ENCODE results near the gene PLPP7. TPM values are rescaled to one million over a fixed set of nuclear protein-coding genes. Genes with fewer than 3 reads are reported as not detected.

The PLPP7 gene
- total RNA-seq, 1 donor from 2014 or later, result 5.4 TPM

GRCh38 chr9:131298341-131298740, 8.8 kb downstream of the PLPP7 start:
- Mint-ChIP-seq H3K27me3 (ENCODE audit: insufficient read depth, low read depth) (peaks cover 14% of the 10 kb centered on the region), H3K9me3 (no peaks in the 10 kb centered on the region), H3K4me3 (no peak overlapping the region), H3K4me1 (no peaks in the 10 kb centered on the region), H3K27ac (peak overlapping the region; percentile 21), H3K36me3 (no peaks in the 10 kb centered on the region)
- Histone ChIP-seq H3K27ac (no peak overlapping the region), H3F3A (ENCODE audit: low read depth) (no peaks in the 10 kb centered on the region), H3K9ac (no peak overlapping the region), H2AFZ (replicated peaks) (no peak overlapping the region), H3K4me3 (no peak overlapping the region), H3K79me2 (ENCODE audit: low read depth) (no peaks in the 10 kb centered on the region), H3K36me3 (no peaks in the 10 kb centered on the region), H3K4me2 (no peak overlapping the region), H3K9me3 (ENCODE audit: low read depth) (no peaks in the 10 kb centered on the region), H3K27me3 (no peaks in the 10 kb centered on the region), H4K20me1 (ENCODE audit: low read depth) (no peaks in the 10 kb centered on the region), H3K4me1 (no peaks in the 10 kb centered on the region)
- TF ChIP-seq EZH2 (IDR thresholded peaks at IDR 0.05) (no peak), EZH2phosphoT487 (IDR thresholded peaks at IDR 0.05) (no peak)
- TF ChIP-seq, protein P1, sequence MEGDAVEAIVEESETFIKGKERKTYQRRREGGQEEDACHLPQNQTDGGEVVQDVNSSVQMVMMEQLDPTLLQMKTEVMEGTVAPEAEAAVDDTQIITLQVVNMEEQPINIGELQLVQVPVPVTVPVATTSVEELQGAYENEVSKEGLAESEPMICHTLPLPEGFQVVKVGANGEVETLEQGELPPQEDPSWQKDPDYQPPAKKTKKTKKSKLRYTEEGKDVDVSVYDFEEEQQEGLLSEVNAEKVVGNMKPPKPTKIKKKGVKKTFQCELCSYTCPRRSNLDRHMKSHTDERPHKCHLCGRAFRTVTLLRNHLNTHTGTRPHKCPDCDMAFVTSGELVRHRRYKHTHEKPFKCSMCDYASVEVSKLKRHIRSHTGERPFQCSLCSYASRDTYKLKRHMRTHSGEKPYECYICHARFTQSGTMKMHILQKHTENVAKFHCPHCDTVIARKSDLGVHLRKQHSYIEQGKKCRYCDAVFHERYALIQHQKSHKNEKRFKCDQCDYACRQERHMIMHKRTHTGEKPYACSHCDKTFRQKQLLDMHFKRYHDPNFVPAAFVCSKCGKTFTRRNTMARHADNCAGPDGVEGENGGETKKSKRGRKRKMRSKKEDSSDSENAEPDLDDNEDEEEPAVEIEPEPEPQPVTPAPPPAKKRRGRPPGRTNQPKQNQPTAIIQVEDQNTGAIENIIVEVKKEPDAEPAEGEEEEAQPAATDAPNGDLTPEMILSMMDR (IDR thresholded peaks at IDR 0.05), result no peak
- DNase-seq (ENCODE audit: low spot score), result no peak

GRCh38 chr9:131298816-131299215, 9.3 kb downstream of the PLPP7 start:
- H3K36me3 ChIP-seq, result no peaks in the 10 kb centered on the region
- Mint-ChIP-seq H3K4me3 (no peak overlapping the region), H3K27ac (no peak overlapping the region), H3K36me3 (no peaks in the 10 kb centered on the region), H3K4me1 (no peaks in the 10 kb centered on the region), H3K27me3 (ENCODE audit: insufficient read depth, low read depth) (peaks cover 14% of the 10 kb centered on the region), H3K9me3 (no peaks in the 10 kb centered on the region)
- no peak overlapping the region for H3K4me2 ChIP-seq
- H4K20me1 ChIP-seq (ENCODE audit: low read depth), result no peaks in the 10 kb centered on the region
- H2AFZ ChIP-seq (replicated peaks), result no peak overlapping the region
- no peaks in the 10 kb centered on the region for H3F3A ChIP-seq (ENCODE audit: low read depth)
- H3K9ac ChIP-seq, result no peak overlapping the region
- H3K27me3 ChIP-seq, result no peaks in the 10 kb centered on the region
- no peaks in the 10 kb centered on the region for H3K79me2 ChIP-seq (ENCODE audit: low read depth)
- no peak overlapping the region for H3K4me3 ChIP-seq
- H3K9me3 ChIP-seq (ENCODE audit: low read depth), result no peaks in the 10 kb centered on the region
- no peak for DNase-seq (ENCODE audit: low spot score)
- H3K4me1 ChIP-seq, result no peaks in the 10 kb centered on the region
- H3K27ac ChIP-seq, result no peak overlapping the region
- no peak for TF ChIP-seq EZH2phosphoT487 (IDR thresholded peaks at IDR 0.05)
- TF ChIP-seq, protein P1 (IDR thresholded peaks at IDR 0.05), result no peak
- TF ChIP-seq EZH2 (IDR thresholded peaks at IDR 0.05), result no peak

GRCh38 chr9:131299346-131299960, 9.9 kb downstream of the PLPP7 start:
- no peak for TF ChIP-seq EZH2phosphoT487 (IDR thresholded peaks at IDR 0.05)
- TF ChIP-seq, protein P1 (IDR thresholded peaks at IDR 0.05), result no peak
- TF ChIP-seq EZH2 (IDR thresholded peaks at IDR 0.05), result no peak
- peaks cover 14% of the 10 kb centered on the region for H3K27me3 Mint-ChIP-seq (ENCODE audit: insufficient read depth, low read depth)
- H3K36me3 Mint-ChIP-seq, result no peaks in the 10 kb centered on the region
- peaks cover 2% of the 10 kb centered on the region for H3K4me1 Mint-ChIP-seq
- Histone ChIP-seq H4K20me1 (ENCODE audit: low read depth) (no peaks in the 10 kb centered on the region), H3F3A (ENCODE audit: low read depth) (no peaks in the 10 kb centered on the region), H3K79me2 (ENCODE audit: low read depth) (no peaks in the 10 kb centered on the region), H3K36me3 (no peaks in the 10 kb centered on the region), H3K4me1 (no peaks in the 10 kb centered on the region), H3K27ac (no peak overlapping the region), H3K4me3 (no peak overlapping the region), H3K9ac (no peak overlapping the region), H3K4me2 (no peak overlapping the region), H3K27me3 (no peaks in the 10 kb centered on the region), H2AFZ (replicated peaks) (no peak overlapping the region), H3K9me3 (ENCODE audit: low read depth) (no peaks in the 10 kb centered on the region)
- DNase-seq (ENCODE audit: low spot score), result no peak
- no peak overlapping the region for H3K4me3 Mint-ChIP-seq
- no peak overlapping the region for H3K27ac Mint-ChIP-seq
- H3K9me3 Mint-ChIP-seq, result no peaks in the 10 kb centered on the region

All from neural progenitor cell (in vitro differentiated cells).